Measurements from ENCODE around the gene CERS5.

CERS5 gene

GRCh38 chr12:50205648-50206047 lies 38.5 kb upstream of the CERS5 start:
- ChIA-PET CTCF (interaction anchor here (0.7 kb wide), 1 partner anchor 94 kb away, joined by 11 read pairs; no protein-coding TSS in a partner anchor), POLR2A (interaction anchor here (2.6 kb wide), 1 partner anchor 16 kb away, joined by 6 read pairs; no protein-coding TSS in a partner anchor)

GRCh38 chr12:50203691-50204090 lies 36.5 kb upstream of the CERS5 start:
- no peak for TF ChIP-seq ZNF384 (IDR thresholded peaks at IDR 0.05)
- no peak for TF ChIP-seq BHLHE40 (IDR thresholded peaks at IDR 0.05; ENCODE audit: borderline replicate concordance)
- no peak for TF ChIP-seq LEF1 (IDR thresholded peaks at IDR 0.05; ENCODE audit: borderline replicate concordance)
- no peak for TF ChIP-seq HDGF (IDR thresholded peaks at IDR 0.05; ENCODE audit: borderline replicate concordance)
- TF ChIP-seq L3MBTL2 (conservative IDR thresholded peaks at IDR 0.05): no peak
- TF ChIP-seq CTBP1 (IDR thresholded peaks at IDR 0.05; ENCODE audit: borderline replicate concordance): no peak
- TF ChIP-seq ELF4 (IDR thresholded peaks at IDR 0.05): no peak
- no peak for TF ChIP-seq PKNOX1 (IDR thresholded peaks at IDR 0.05)
- no peak for TF ChIP-seq NFRKB (IDR thresholded peaks at IDR 0.05)
- no peak for TF ChIP-seq SUZ12 (IDR thresholded peaks at IDR 0.05)
- no peak for TF ChIP-seq ARNT (IDR thresholded peaks at IDR 0.05)
- TF ChIP-seq TARDBP (IDR thresholded peaks at IDR 0.05): no peak
- TF ChIP-seq SP1 (IDR thresholded peaks at IDR 0.05): no peak
- TF ChIP-seq FOXA1 (IDR thresholded peaks at IDR 0.05): no peak
- TF ChIP-seq FOXM1 (IDR thresholded peaks at IDR 0.05; ENCODE audit: borderline replicate concordance): no peak
- TF ChIP-seq FOXK2 (IDR thresholded peaks at IDR 0.05): no peak
- POLR2A ChIA-PET: interaction anchor here (2.6 kb wide), 1 partner anchor 18 kb away, joined by 6 read pairs; no protein-coding TSS in a partner anchor
- no peak for DNase-seq (ENCODE audit: extremely low spot score)
- CTCF ChIA-PET: interaction anchor here (0.7 to 1.0 kb wide), 2 partner anchors 119 kb away, joined by 3 to 4 read pairs; partner anchors contain the start of gene SMARCD1

More at GRCh38 chr12:50205648-50206047, 38.5 kb upstream of the CERS5 start:
- TF ChIP-seq TARDBP (IDR thresholded peaks at IDR 0.05) (no peak), FOXK2 (IDR thresholded peaks at IDR 0.05) (no peak), NFRKB (IDR thresholded peaks at IDR 0.05) (no peak), BHLHE40 (IDR thresholded peaks at IDR 0.05; ENCODE audit: borderline replicate concordance) (no peak), FOXA1 (IDR thresholded peaks at IDR 0.05) (no peak), HDGF (IDR thresholded peaks at IDR 0.05; ENCODE audit: borderline replicate concordance) (no peak), ZNF384 (IDR thresholded peaks at IDR 0.05) (no peak), PKNOX1 (IDR thresholded peaks at IDR 0.05) (no peak), ELF4 (IDR thresholded peaks at IDR 0.05) (no peak), L3MBTL2 (conservative IDR thresholded peaks at IDR 0.05) (no peak), SUZ12 (IDR thresholded peaks at IDR 0.05) (no peak), CTBP1 (IDR thresholded peaks at IDR 0.05; ENCODE audit: borderline replicate concordance) (no peak)
- no peak for DNase-seq (ENCODE audit: extremely low spot score)

DNA sequence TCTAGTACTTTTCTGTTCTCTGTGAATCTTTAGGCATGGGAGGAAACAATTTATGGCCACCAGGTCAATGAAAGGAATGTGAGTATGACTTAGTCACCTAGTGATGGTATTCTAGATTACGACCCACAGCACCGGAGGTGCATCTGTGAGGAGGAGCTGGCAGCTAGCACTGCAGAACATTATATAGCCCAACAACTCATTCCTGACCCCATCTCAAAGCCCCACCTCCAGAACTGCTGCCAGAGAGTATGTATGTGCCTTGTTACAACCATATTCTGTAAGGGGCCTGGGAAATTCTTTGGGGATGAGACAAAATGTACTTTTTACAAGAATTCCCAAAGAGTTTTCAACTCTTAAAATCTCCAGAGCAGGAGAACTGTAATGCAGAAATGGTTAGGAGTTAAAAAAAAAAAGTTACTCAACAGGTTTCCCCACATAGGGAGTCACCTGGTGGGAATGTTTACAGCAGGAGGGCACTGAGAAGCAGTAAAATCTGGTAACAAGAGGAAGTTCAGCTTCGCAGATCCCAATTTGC lies 34.9 kb upstream of the CERS5 start:
- ChIA-PET CTCF (interaction anchor here (1.0 kb wide), 1 partner anchor 8 kb away, joined by 3 read pairs; no protein-coding TSS in a partner anchor), POLR2A (no interaction called here)
- DNase-seq (ENCODE audit: extremely low spot score): no peak
- no peak for TF ChIP-seq ARNT (IDR thresholded peaks at IDR 0.05)
- TF ChIP-seq FOXA1 (IDR thresholded peaks at IDR 0.05): no peak
- no peak for TF ChIP-seq PKNOX1 (IDR thresholded peaks at IDR 0.05)
- no peak for TF ChIP-seq TARDBP (IDR thresholded peaks at IDR 0.05)
- no peak for TF ChIP-seq ELF4 (IDR thresholded peaks at IDR 0.05)
- no peak for TF ChIP-seq SUZ12 (IDR thresholded peaks at IDR 0.05)
- TF ChIP-seq SP1 (IDR thresholded peaks at IDR 0.05): no peak
- no peak for TF ChIP-seq L3MBTL2 (conservative IDR thresholded peaks at IDR 0.05)
- no peak for TF ChIP-seq HDGF (IDR thresholded peaks at IDR 0.05; ENCODE audit: borderline replicate concordance)
- no peak for TF ChIP-seq ZNF384 (IDR thresholded peaks at IDR 0.05)
- no peak for TF ChIP-seq FOXK2 (IDR thresholded peaks at IDR 0.05)
- TF ChIP-seq NFRKB (IDR thresholded peaks at IDR 0.05): no peak
- TF ChIP-seq CTBP1 (IDR thresholded peaks at IDR 0.05; ENCODE audit: borderline replicate concordance): no peak

GRCh38 chr12:50200552-50201273 lies 33.5 kb upstream of the CERS5 start:
- TF ChIP-seq FOXA1 (IDR thresholded peaks at IDR 0.05) (no peak), TARDBP (IDR thresholded peaks at IDR 0.05) (no peak), LEF1 (IDR thresholded peaks at IDR 0.05; ENCODE audit: borderline replicate concordance) (no peak), SUZ12 (IDR thresholded peaks at IDR 0.05) (no peak), HDGF (IDR thresholded peaks at IDR 0.05; ENCODE audit: borderline replicate concordance) (no peak), SP1 (IDR thresholded peaks at IDR 0.05) (no peak), BHLHE40 (IDR thresholded peaks at IDR 0.05; ENCODE audit: borderline replicate concordance) (no peak), CTBP1 (IDR thresholded peaks at IDR 0.05; ENCODE audit: borderline replicate concordance) (no peak), ZNF384 (IDR thresholded peaks at IDR 0.05) (no peak), NFRKB (IDR thresholded peaks at IDR 0.05) (no peak), ELF4 (IDR thresholded peaks at IDR 0.05) (no peak), ARNT (IDR thresholded peaks at IDR 0.05) (no peak), PKNOX1 (IDR thresholded peaks at IDR 0.05) (no peak), FOXM1 (IDR thresholded peaks at IDR 0.05; ENCODE audit: borderline replicate concordance) (no peak), L3MBTL2 (conservative IDR thresholded peaks at IDR 0.05) (no peak), FOXK2 (IDR thresholded peaks at IDR 0.05) (no peak)
- no peak for DNase-seq (ENCODE audit: extremely low spot score)
- POLR2A ChIA-PET: no interaction called here
- CTCF ChIA-PET: interaction anchor here (1.0 kb wide), 1 partner anchor 97 kb away, joined by 3 read pairs; the partner anchor contains the start of gene GPD1

DNA sequence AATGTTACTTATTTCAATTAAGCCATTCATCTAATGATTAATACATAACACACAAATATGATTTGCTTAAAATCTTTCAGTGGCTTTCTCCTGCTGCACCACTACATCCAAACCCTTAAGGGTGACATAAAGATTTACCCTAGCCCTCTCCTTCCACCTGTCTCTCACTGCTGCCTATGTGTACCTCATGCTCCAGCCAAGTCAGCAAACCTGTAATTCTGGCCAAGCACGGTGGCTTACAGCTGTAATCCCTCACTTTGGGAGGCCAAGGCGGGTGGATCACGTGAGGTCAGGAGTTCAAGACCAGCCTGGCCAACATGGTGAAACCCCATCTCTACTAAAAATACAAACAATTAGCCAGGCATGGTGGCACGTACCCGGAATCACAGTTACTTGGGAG lies 31.7 kb upstream of the CERS5 start:
- ChIA-PET POLR2A (no interaction called here), CTCF (interaction anchor here (0.8 kb wide), 1 partner anchor 23 kb away, joined by 4 read pairs; no protein-coding TSS in a partner anchor)
- DNase-seq (ENCODE audit: extremely low spot score): no peak
- TF ChIP-seq ARNT (IDR thresholded peaks at IDR 0.05): no peak
- TF ChIP-seq ZNF384 (IDR thresholded peaks at IDR 0.05): no peak
- no peak for TF ChIP-seq ELF4 (IDR thresholded peaks at IDR 0.05)
- no peak for TF ChIP-seq TARDBP (IDR thresholded peaks at IDR 0.05)
- no peak for TF ChIP-seq CTBP1 (IDR thresholded peaks at IDR 0.05; ENCODE audit: borderline replicate concordance)
- TF ChIP-seq LEF1 (IDR thresholded peaks at IDR 0.05; ENCODE audit: borderline replicate concordance): no peak
- no peak for TF ChIP-seq FOXK2 (IDR thresholded peaks at IDR 0.05)
- no peak for TF ChIP-seq FOXM1 (IDR thresholded peaks at IDR 0.05; ENCODE audit: borderline replicate concordance)
- TF ChIP-seq NFRKB (IDR thresholded peaks at IDR 0.05): no peak
- TF ChIP-seq HDGF (IDR thresholded peaks at IDR 0.05; ENCODE audit: borderline replicate concordance): no peak
- TF ChIP-seq BHLHE40 (IDR thresholded peaks at IDR 0.05; ENCODE audit: borderline replicate concordance): no peak
- TF ChIP-seq FOXA1 (IDR thresholded peaks at IDR 0.05): no peak
- no peak for TF ChIP-seq L3MBTL2 (conservative IDR thresholded peaks at IDR 0.05)
- TF ChIP-seq PKNOX1 (IDR thresholded peaks at IDR 0.05): no peak

Measured in HEK293T (cell line).